GM18907 (cell line): ENCODE data around the gene ANTXR2.
"Not testable (repeated sequence)": the region's sequence is repeated elsewhere in the genome, so short reads cannot be mapped to it uniquely, and the experiment has no call there.

ENCODE experiments used
- ATAC-seq: cut with Tn5 transposase; IDR thresholded peaks from one replicate; pipeline ENCODE4 v1.9.1; 2021; ENCODE audit warnings: mild to moderate bottlenecking, moderate library complexity; ENCODE audit not compliant: unreplicated experiment

Gene ANTXR2

GRCh38 chr4:79927931-79928330 is 145.1 kb downstream of the ANTXR2 start:
- no peak for ATAC-seq

GRCh38 chr4:79923281-79923680 is 149.7 kb downstream of the ANTXR2 start:
- ATAC-seq = no peak

- ATAC-seq = no peak
Measured at GRCh38 chr4:79922011-79922410, 151.0 kb downstream of the ANTXR2 start.

GRCh38 chr4:79920163-79920853 is 152.7 kb downstream of the ANTXR2 start:
- ATAC-seq = no peak

DNA sequence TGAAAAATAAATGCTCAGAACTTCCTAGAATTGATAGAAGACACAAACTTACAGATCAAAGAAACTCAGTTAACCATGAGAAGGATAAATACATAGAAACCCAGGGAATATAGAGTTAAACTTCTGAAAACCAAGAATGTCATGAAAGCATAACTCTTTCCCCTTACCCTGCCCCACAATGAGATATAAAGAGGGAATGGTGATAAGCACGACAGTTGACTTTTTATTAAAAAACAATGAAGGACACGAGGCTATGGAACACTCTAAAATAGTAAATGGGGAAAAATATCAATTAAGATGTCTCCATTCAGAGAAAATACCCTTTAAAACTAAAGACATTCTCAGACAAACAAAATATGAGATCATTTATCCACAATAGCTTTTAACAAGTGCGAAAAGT is 154.7 kb downstream of the ANTXR2 start:
- ATAC-seq = no peak

- peak; percentile 79 for ATAC-seq
Measured at GRCh38 chr4:79917246-79917645, 155.8 kb downstream of the ANTXR2 start.

GRCh38 chr4:79915246-79915645 is 157.8 kb downstream of the ANTXR2 start:
- no peak for ATAC-seq

DNA sequence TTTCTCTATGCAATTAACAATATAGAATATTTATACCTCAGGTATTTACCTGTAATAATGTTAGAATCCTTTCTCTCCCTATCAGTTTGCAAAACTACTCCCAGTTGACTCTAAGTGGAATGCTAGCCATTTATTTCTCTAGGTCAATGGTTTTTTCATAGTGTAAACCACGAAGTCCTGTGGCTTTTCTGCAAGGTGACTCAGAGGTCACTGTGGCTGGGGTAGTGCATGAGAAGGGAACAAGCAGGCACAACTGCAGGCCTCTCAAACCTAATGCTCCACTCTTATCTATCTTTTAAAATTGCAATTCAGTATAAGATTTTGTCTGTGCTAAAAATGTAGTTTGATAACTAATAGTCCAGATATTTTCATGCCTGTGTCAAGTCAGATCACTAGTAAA is 159.4 kb downstream of the ANTXR2 start:
- ATAC-seq = no peak

GRCh38 chr4:79907001-79907400 is 166.0 kb downstream of the ANTXR2 start:
- ATAC-seq = no peak

DNA sequence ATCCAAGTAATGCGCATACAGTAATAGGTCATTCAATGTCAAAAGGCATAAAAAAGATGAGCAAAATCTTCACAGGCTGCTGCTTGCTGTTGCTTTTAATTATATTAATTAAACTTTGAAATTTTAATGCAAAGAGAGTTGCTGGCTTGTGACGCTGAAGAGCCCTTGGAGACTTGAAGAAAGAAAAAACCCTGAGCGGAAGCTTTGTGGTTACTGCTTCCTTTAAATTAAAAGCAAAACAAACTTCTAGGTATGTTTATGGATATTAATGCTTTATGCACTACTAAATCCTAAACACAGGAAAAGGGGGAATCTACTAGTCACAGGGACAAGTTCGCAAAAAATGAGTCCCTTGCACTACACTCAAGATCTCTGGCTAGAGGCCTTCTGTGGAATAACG is 166.7 kb downstream of the ANTXR2 start:
- no peak for ATAC-seq

DNA sequence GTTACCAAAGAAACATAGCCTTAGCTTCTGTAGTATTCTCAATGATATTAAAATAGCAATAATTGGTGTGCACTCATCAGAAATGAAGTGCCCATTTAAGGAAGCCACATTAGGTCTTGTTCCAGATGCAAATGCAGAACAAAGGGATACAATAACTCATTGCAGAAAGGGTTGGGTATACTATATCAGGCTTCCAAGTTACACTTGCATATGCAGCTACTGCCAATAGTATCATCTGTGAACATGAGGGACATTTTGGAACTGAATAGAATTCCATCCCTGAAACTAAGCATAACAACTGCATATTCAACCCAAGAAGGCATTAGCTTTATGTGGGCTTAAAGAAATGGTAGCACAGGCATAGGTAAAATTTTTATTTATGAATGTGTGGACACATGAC is 167.8 kb downstream of the ANTXR2 start:
- no peak for ATAC-seq

- no peak for ATAC-seq
Measured at GRCh38 chr4:79904331-79904730, 168.7 kb downstream of the ANTXR2 start.

GRCh38 chr4:79900182-79900581 is 172.8 kb downstream of the ANTXR2 start:
- no peak for ATAC-seq

GRCh38 chr4:79899481-79899880 is 173.5 kb downstream of the ANTXR2 start:
- ATAC-seq = no peak

GRCh38 chr4:79898055-79898454 is 175.0 kb downstream of the ANTXR2 start:
- ATAC-seq = no peak

- no peak for ATAC-seq
Measured at GRCh38 chr4:79897174-79897573, 175.9 kb downstream of the ANTXR2 start.

- no peak for ATAC-seq
Measured at GRCh38 chr4:79893456-79893855, 179.6 kb downstream of the ANTXR2 start.

GRCh38 chr4:79889026-79889425 is 184.0 kb downstream of the ANTXR2 start:
- not testable (repeated sequence) for ATAC-seq

DNA sequence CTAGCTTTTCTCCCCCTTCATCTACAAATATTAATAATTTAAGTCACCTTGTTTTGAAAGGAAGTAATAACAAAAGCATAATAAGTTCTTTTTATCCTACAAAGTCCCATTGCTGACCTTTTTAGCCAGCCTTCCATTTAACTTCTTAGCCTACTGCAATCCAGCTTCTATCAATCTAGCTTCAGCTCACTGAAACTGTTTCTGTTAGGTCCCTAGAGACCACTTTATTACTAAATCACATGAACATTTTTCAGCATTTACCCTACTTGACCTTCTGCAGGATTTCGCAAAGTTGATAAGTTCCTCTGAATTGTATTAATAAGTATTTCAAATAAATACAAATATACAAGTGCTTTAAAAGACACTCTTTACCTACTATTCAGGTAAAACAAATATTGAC is 186.5 kb downstream of the ANTXR2 start:
- ATAC-seq = no peak

DNA sequence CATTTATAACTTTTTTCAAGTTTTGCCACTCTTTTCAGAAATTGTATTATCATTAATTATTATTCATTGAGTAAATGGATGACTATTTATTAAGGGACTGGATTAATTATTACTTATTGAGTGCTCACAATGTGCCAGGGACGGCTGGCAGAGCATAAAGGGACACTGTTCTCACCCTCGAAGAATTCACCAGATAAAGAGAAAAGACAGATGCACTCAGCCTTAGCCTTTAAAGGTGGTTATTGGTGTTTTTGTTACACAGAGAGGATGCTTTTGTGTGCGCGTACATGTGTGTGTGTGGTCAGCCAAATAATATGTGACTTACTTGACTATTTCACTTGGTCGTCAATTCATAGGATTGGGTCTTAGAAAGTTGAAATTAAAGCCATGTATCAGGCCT is 187.0 kb downstream of the ANTXR2 start:
- ATAC-seq = no peak

DNA sequence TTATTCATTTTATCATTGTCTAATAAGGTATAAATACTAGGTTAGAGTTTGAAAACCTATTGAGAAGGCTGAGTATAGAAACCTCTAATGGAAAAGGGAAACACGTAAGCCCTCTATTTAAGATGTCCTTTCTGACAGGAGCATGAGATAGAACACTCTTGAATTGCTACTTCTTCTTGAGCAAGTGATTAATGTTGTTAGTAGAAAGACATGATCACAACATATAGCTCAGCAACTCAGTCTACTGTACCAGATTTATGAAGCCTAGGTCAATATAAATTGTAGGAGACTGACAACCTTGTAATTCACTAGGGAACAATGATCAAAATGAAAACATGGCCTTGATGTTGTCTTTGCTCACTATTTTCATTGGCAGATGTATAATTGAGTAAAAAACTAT is 189.7 kb downstream of the ANTXR2 start:
- no peak for ATAC-seq

GRCh38 chr4:79882806-79883205 is 190.2 kb downstream of the ANTXR2 start:
- no peak for ATAC-seq

DNA sequence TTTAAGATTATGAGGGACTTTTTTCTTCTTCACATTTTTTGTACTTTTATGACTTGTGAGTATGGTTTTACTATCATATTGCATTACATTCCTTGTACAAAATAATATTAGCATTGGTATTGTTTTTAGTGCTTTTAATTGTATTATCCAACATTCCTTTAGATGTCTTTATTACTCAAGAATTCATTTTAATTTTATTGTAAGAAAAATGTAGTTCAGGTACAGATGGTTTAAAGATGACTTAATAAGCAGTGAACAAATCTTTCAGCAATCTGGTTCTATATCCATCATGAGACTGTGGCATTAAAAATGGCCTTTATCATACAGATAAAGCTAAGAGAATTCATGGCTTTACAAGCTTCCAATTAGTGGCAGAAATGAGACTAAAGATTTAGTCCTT is 191.6 kb downstream of the ANTXR2 start:
- ATAC-seq = no peak
